GM19328 (cell line): ENCODE measurements around the gene PPP1R18.
A peak's percentile ranks its signal among the peaks of the same experiment; 100 is the strongest.

Source experiments
- ATAC-seq: cut with Tn5 transposase; IDR thresholded peaks from one replicate; pipeline ENCODE4 v1.9.1; 2021; ENCODE audit warnings: mild to moderate bottlenecking, moderate library complexity; ENCODE audit not compliant: unreplicated experiment

The PPP1R18 gene

GRCh38 chr6:30689985-30690384 lies 3.5 kb upstream of the PPP1R18 start:
- no peak for ATAC-seq

- no peak for ATAC-seq
Observed at GRCh38 chr6:30689022-30689865, 2.8 kb upstream of the PPP1R18 start.

- ATAC-seq = no peak
Observed at GRCh38 chr6:30688569-30688968, 2.1 kb upstream of the PPP1R18 start.

- no peak for ATAC-seq
Observed at GRCh38 chr6:30687659-30688431, 1.4 kb upstream of the PPP1R18 start.

- ATAC-seq = peak; percentile 41
Observed at GRCh38 chr6:30686908-30687658, 638 bp upstream of the PPP1R18 start.

- no peak for ATAC-seq
Observed at GRCh38 chr6:30685157-30686008, 1.1 kb downstream of the PPP1R18 start.

- ATAC-seq = no peak
Observed at GRCh38 chr6:30684386-30685156, 1.9 kb downstream of the PPP1R18 start.

GRCh38 chr6:30683980-30684338 lies 2.5 kb downstream of the PPP1R18 start:
- no peak for ATAC-seq

GRCh38 chr6:30683183-30683979 lies 3.1 kb downstream of the PPP1R18 start:
- no peak for ATAC-seq

- peak; percentile 41 for ATAC-seq
Observed at GRCh38 chr6:30682143-30683117, 4.0 kb downstream of the PPP1R18 start.

GRCh38 chr6:30681766-30682142 lies 4.7 kb downstream of the PPP1R18 start:
- ATAC-seq = no peak

- ATAC-seq = no peak
Observed at GRCh38 chr6:30679765-30680535, 6.5 kb downstream of the PPP1R18 start.

GRCh38 chr6:30678964-30679726 lies 7.3 kb downstream of the PPP1R18 start:
- ATAC-seq = no peak

GRCh38 chr6:30676660-30677285 lies 9.7 kb downstream of the PPP1R18 start:
- ATAC-seq = no peak

- peak; percentile 56 for ATAC-seq
Observed at GRCh38 chr6:30672445-30673253, 13.8 kb downstream of the PPP1R18 start, which contains the start of gene DHX16. TSS of gene DHX16 (minus strand) at chr6:30673006. CDS start at chr6:30672841, 165 bp downstream.
